NCI-H1694 (cell line): Measurements from ENCODE around the gene SAE1.
"Not testable (repeated sequence)": the region's sequence is repeated elsewhere in the genome, so short reads cannot be mapped to it uniquely, and the experiment has no call there.

ENCODE experiments used
- DNase-seq: peaks from one replicate; lab custom pipeline; 2025; lab: John Stamatoyannopoulos, UW

The SAE1 gene

GRCh38 chr19:47130120-47130588 is 481 bp upstream of the SAE1 start:
- no peak for DNase-seq

- no peak for DNase-seq
These were observed 1.7 kb downstream of the SAE1 start for GRCh38 chr19:47132194-47132852.

GRCh38 chr19:47133021-47133471 is 2.4 kb downstream of the SAE1 start:
- DNase-seq = no peak

GRCh38 chr19:47134545-47134944 is 3.9 kb downstream of the SAE1 start:
- no peak for DNase-seq

GRCh38 chr19:47135156-47135555 is 4.5 kb downstream of the SAE1 start:
- DNase-seq = no peak

- DNase-seq = not testable (repeated sequence)
These were observed 10.6 kb downstream of the SAE1 start for GRCh38 chr19:47141252-47141651.

GRCh38 chr19:47141695-47142094 is 11.1 kb downstream of the SAE1 start:
- no peak for DNase-seq

GRCh38 chr19:47142779-47143178 is 12.1 kb downstream of the SAE1 start:
- DNase-seq = no peak

GRCh38 chr19:47143322-47144073 is 12.9 kb downstream of the SAE1 start:
- no peak for DNase-seq

- DNase-seq = no peak
These were observed 14.0 kb downstream of the SAE1 start for GRCh38 chr19:47144630-47145029.

- no peak for DNase-seq
These were observed 15.2 kb downstream of the SAE1 start for GRCh38 chr19:47145639-47146486.

GRCh38 chr19:47146920-47147319 is 16.3 kb downstream of the SAE1 start:
- no peak for DNase-seq

GRCh38 chr19:47151627-47152026 is 21.0 kb downstream of the SAE1 start:
- DNase-seq = no peak

- no peak for DNase-seq
These were observed 21.6 kb downstream of the SAE1 start for GRCh38 chr19:47152205-47152604.

- no peak for DNase-seq
These were observed 22.0 kb downstream of the SAE1 start for GRCh38 chr19:47152632-47153031.

GRCh38 chr19:47153266-47153665 is 22.6 kb downstream of the SAE1 start:
- DNase-seq = no peak

- DNase-seq = no peak
These were observed 24.5 kb downstream of the SAE1 start for GRCh38 chr19:47155148-47155547.

GRCh38 chr19:47156861-47157430 is 26.3 kb downstream of the SAE1 start:
- no peak for DNase-seq

GRCh38 chr19:47157431-47158321 is 27.0 kb downstream of the SAE1 start:
- DNase-seq = no peak

GRCh38 chr19:47158367-47158791 is 27.7 kb downstream of the SAE1 start:
- DNase-seq = no peak

- no peak for DNase-seq
These were observed 28.4 kb downstream of the SAE1 start for GRCh38 chr19:47158879-47159503.
